K562 (cell line): ENCODE measurements around the gene KCNT1. TPM values are rescaled to one million over a fixed set of nuclear protein-coding genes. Genes with fewer than 3 reads are reported as not detected.

Experiments used
- ATAC-seq: fragments of 200-7000 bp; cut with Tn5 transposase; 3 replicates; pipeline ENCODE4 v1.9.1; 2020; ENCODE audit warnings: moderate library complexity
- BruUV-seq: library from RNA; stranded (reverse); fragments of 400-500 nt; replicated peaks from 2 replicates; lab custom pipeline; 2021; lab: Mats Ljungman, UMichigan
- CTCF ChIA-PET: fragments of 300-600 bp; formaldehyde crosslinking; extraction: SDS; loops from one replicate; lab custom pipeline; 2021; ENCODE audit warnings: low intra/inter-chr PET ratio; lab: Yijun Ruan, JAX
- POLR2A ChIA-PET: fragments of 300-600, 350-650 bp; sonication (Branson Sonifier 250); formaldehyde crosslinking; extraction: SDS; loops from one replicate; lab custom pipeline; 2021; ENCODE audit warnings: antibody characterized with exemption, inconsistent platforms; lab: Yijun Ruan, JAX
- DNase-seq, 4 experiments: peaks; one replicate each; pipeline versions ENCODE4 v3.0.0 to v3.0.0-alpha.2; 2011 to 2018; ENCODE audit warnings: low spot score in 3 of 4, mixed read lengths in 3 of 4; ENCODE audit errors: extremely low read depth in 1 of 4
- FAIRE-seq: peaks from 2 replicates; lab custom pipeline; 2011; peaks lifted over from hg19 to GRCh38; lab: Jason Lieb, UNC
- H2AFZ ChIP-seq: 2 replicates; pipeline ENCODE4 v1.6.0; 2011; ENCODE audit warnings: low read depth, low read length, control low read depth, inconsistent platforms
- H3K27ac ChIP-seq: fragments of 200-600 bp; 3 replicates; pipeline ENCODE4 v1.8.0; 2011; ENCODE audit warnings: low read depth, mild to moderate bottlenecking, control low read depth, inconsistent platforms, low read length, moderate library complexity, mixed read lengths; ENCODE audit errors: extremely low read depth
- H3K27me3 ChIP-seq, 2 experiments: fragments of 300-600 bp in 1 of 2; 2 replicates in 1 of 2; 3 replicates in 1 of 2; pipeline versions ENCODE4 v1.6.0 to v1.8.0; 2011; ENCODE audit warnings: inconsistent platforms in 2 of 2, low read length in 2 of 2, mild to moderate bottlenecking in 1 of 2, mixed read lengths in 1 of 2, moderate library complexity in 1 of 2; ENCODE audit not compliant: control insufficient read depth in 2 of 2, insufficient read depth in 2 of 2
- H3K36me3 ChIP-seq: fragments of 300-600 bp; 3 replicates; pipeline ENCODE4 v1.8.0; 2011; ENCODE audit warnings: mild to moderate bottlenecking, low read length, inconsistent platforms; ENCODE audit not compliant: control insufficient read depth, insufficient read depth
- H3K4me1 ChIP-seq, 2 experiments: fragments of 200-600 bp in 1 of 2; replicated peaks in 1 of 2; 2 replicates in 1 of 2; 3 replicates in 1 of 2; pipeline versions ENCODE4 v1.5.1 to v1.8.0; 2011; ENCODE audit warnings: inconsistent platforms in 2 of 2, low read length in 2 of 2, mild to moderate bottlenecking in 1 of 2, mixed read lengths in 1 of 2, moderate library complexity in 1 of 2; ENCODE audit not compliant: control insufficient read depth in 2 of 2, insufficient read depth in 2 of 2
- H3K4me2 ChIP-seq: 2 replicates; pipeline ENCODE4 v1.6.1; 2011; ENCODE audit warnings: low read length, control low read depth, inconsistent platforms, mixed read lengths; ENCODE audit not compliant: insufficient read depth
- H3K4me3 ChIP-seq: fragments of 200-600 bp; sonication (generic), shearing (Covaris generic); 2 replicates; pipeline ENCODE4 v1.5.1; 2016; ENCODE audit warnings: control low read depth, inconsistent platforms
- H3K79me2 ChIP-seq: fragments of 200-600 bp; 3 replicates; pipeline ENCODE4 v1.8.0; 2011; ENCODE audit warnings: low read length, inconsistent platforms; ENCODE audit not compliant: control insufficient read depth, insufficient read depth
- H3K9ac ChIP-seq, 2 experiments: 2 replicates each; pipeline versions ENCODE4 v1.6.0 to v1.6.1; 2011; ENCODE audit warnings: low read depth in 2 of 2, low read length in 2 of 2, control low read depth in 1 of 2, inconsistent platforms in 1 of 2, mild to moderate bottlenecking in 1 of 2, mixed read lengths in 1 of 2; ENCODE audit not compliant: insufficient read depth in 1 of 2
- H3K9me1 ChIP-seq: one replicate; pipeline ENCODE4 v1.6.0; 2011; ENCODE audit warnings: inconsistent platforms, mild to moderate bottlenecking, low read length, moderate library complexity; ENCODE audit not compliant: control insufficient read depth, insufficient read depth
- H3K9me3 ChIP-seq: replicated peaks from 2 replicates; pipeline ENCODE4 v1.5.1; 2011; ENCODE audit warnings: low read depth, low read length, inconsistent platforms; ENCODE audit not compliant: control insufficient read depth, insufficient read depth
- H4K20me1 ChIP-seq: replicated peaks from 2 replicates; pipeline ENCODE4 v1.6.1; 2011; ENCODE audit warnings: low read length, inconsistent platforms, mixed read lengths; ENCODE audit not compliant: control insufficient read depth, insufficient read depth
- CCNT2 ChIP-seq: IDR thresholded peaks from 2 replicates; pipeline ENCODE4 v1.6.1; 2011; ENCODE audit warnings: borderline replicate concordance, low read depth, mild to moderate bottlenecking, moderate library complexity, mixed read lengths, low read length; ENCODE audit not compliant: insufficient read length; ENCODE audit errors: extremely low read depth
- CREBBP ChIP-seq: IDR thresholded peaks from one replicate; pipeline ENCODE4 v1.6.1; 2012; ENCODE audit warnings: low read depth, mild to moderate bottlenecking, control low read depth, inconsistent platforms, low read length
- GABPA ChIP-seq: fragments of 200-800 bp; sonication (Bioruptor generic); conservative IDR thresholded peaks from 2 replicates; pipeline ENCODE4 v1.6.1; 2016; ENCODE audit warnings: low read depth, missing genetic modification characterization, missing compliant biosample characterization
- NR2C1 ChIP-seq, 2 experiments: fragments of 450-650 bp; IDR thresholded peaks; 2 replicates each; pipeline ENCODE4 v1.6.1; 2017; ENCODE audit warnings: mild to moderate bottlenecking in 2 of 2, antibody characterized with exemption in 1 of 2, inconsistent platforms in 1 of 2, missing compliant biosample characterization in 1 of 2, missing genetic modification characterization in 1 of 2
- PHF21A ChIP-seq: fragments of 450-650 bp; IDR thresholded peaks from 2 replicates; pipeline ENCODE4 v1.6.1; 2017; ENCODE audit warnings: low read depth, borderline replicate concordance
- PHF8 ChIP-seq: fragments of 200-600 bp; sonication (generic); IDR thresholded peaks from 2 replicates; pipeline ENCODE4 v1.6.1; 2012; ENCODE audit warnings: mixed run types, mild to moderate bottlenecking, inconsistent platforms, low read length, moderate library complexity, borderline replicate concordance
- SRSF9 ChIP-seq: fragments of 200-400 bp; formaldehyde crosslinking; IDR thresholded peaks from 2 replicates; pipeline ENCODE4 v1.6.1; 2017; ENCODE audit warnings: low read depth, low read length, borderline replicate concordance
- TFAP4 ChIP-seq: sonication (generic); formaldehyde crosslinking; IDR thresholded peaks from 2 replicates; pipeline ENCODE4 v1.8.0; 2022; ENCODE audit warnings: missing genetic modification reagents, mild to moderate bottlenecking, moderate library complexity, borderline replicate concordance
- TRIM28 ChIP-seq: fragments of 450-650 bp; IDR thresholded peaks from 2 replicates; pipeline ENCODE4 v1.6.1; 2017
- VEZF1 ChIP-seq: fragments of 200-800 bp; sonication (Bioruptor generic); IDR thresholded peaks from 2 replicates; pipeline ENCODE4 v1.6.1; 2017; ENCODE audit warnings: missing genetic modification characterization, missing compliant biosample characterization
- ZBTB33 ChIP-seq: sonication (generic); formaldehyde crosslinking; IDR thresholded peaks from 2 replicates; pipeline ENCODE4 v1.8.1; 2023; ENCODE audit warnings: mild to moderate bottlenecking, missing genetic modification reagents
- ZNF280A ChIP-seq: fragments of 450-650 bp; IDR thresholded peaks from 2 replicates; pipeline ENCODE4 v1.6.1; 2018; ENCODE audit warnings: mild to moderate bottlenecking, low read depth; ENCODE audit not compliant: partially characterized antibody
- ZNF76 ChIP-seq: fragments of 250-450 bp; sonication (Bioruptor Pico); IDR thresholded peaks from 2 replicates; pipeline ENCODE4 v1.4.0; 2020; ENCODE audit warnings: mild to moderate bottlenecking, moderate library complexity, borderline replicate concordance
- WGBS: fragments of 100-300 bp; shearing (Covaris generic); methylation state at CpG from one replicate; pipeline ENCODE4 v1.1.6; 2016; ENCODE audit warnings: low coverage, mixed read lengths; ENCODE audit not compliant: insufficient coverage; ENCODE audit errors: missing lambda C conversion rate; 5-methylcytosine and 5-hydroxymethylcytosine counted together
- in situ Hi-C: fragments of 300-500 bp; cut with MboI; formaldehyde crosslinking; loops from 4 replicates; pipeline ENCODE4 v1.15.0; 2018; ENCODE audit warnings: inconsistent platforms, mixed read lengths
- intact Hi-C: fragments of 100-400 bp; cut with micrococcal nuclease; formaldehyde crosslinking; loops from 2 replicates; pipeline ENCODE4 v1.14.2; 2022
- polyA plus RNA-seq, 8 experiments: library from polyadenylated mRNA; depleted of rRNA in 4 of 8; stranded (reverse) in 5 of 8; unstranded in 3 of 8; fragments of >200 nt; fragmentation: Nextera tagmentation in 2 of 8; fragmentation: Illumina TruSeq in 1 of 8; extraction: Ambion mirVana in 2 of 8; extraction: Trizol in 1 of 8; gene quantifications; 2 replicates each; pipeline versions ENCODE4 v1.2.1 to v1.2.3, GENCODE V29; 2011 to 2014; ENCODE audit warnings: inconsistent platforms in 1 of 8, missing spikeins in 1 of 8
- total RNA-seq, 7 experiments: library from RNA; depleted of rRNA in 6 of 7; stranded (reverse); fragments of >200 nt in 6 of 7; fragmentation: Illumina TruSeq in 2 of 7; extraction: Trizol in 2 of 7; gene quantifications; 2 replicates each; pipeline versions ENCODE4 v1.2.1 to v1.2.3, GENCODE V29; 2011 to 2021; ENCODE audit warnings: low replicate concordance in 1 of 7

The KCNT1 gene
- total and polyA plus RNA-seq, 9 of the 15 experiments (the other 6 are each of a cell fraction or from before 2014, with no cell fraction given), result 0.05 TPM; not detected in 8

GRCh38 chr9:135701959-135702721 lies at the start of gene KCNT1 (continued):
- TF ChIP-seq ZNF76 (CRISPR knock-in tag), result no peak

GRCh38 chr9:135655317-135655716 lies 46.7 kb upstream of the KCNT1 start:
- ChIA-PET POLR2A (interaction anchor here (0.6 kb wide), 3 partner anchors 21 to 1341 kb away, joined by 3 read pairs; no protein-coding TSS in a partner anchor), CTCF (no interaction called here)
- H3K4me3 ChIP-seq, result no peak overlapping the region
- in situ Hi-C loops, result no loop called here
- no peak for ATAC-seq
- H3K4me1 ChIP-seq, result no peaks in the 10 kb centered on the region
- no peaks in the 10 kb centered on the region for H3K79me2 ChIP-seq
- no peaks in the 10 kb centered on the region for H3K9me1 ChIP-seq
- intact Hi-C loops, result no loop called here
- no peak overlapping the region for H2AFZ ChIP-seq
- no peak overlapping the region for H3K27ac ChIP-seq
- no peaks in the 10 kb centered on the region for H3K36me3 ChIP-seq
- FAIRE-seq, result no peak
- H3K9ac ChIP-seq, result no peak overlapping the region
- 0% methylated on average over 8 of the region's 8 CpGs for WGBS
- BruUV-seq, result no TSS peak
- no peak overlapping the region for H3K4me2 ChIP-seq
- no peaks in the 10 kb centered on the region; the same call in 1 of the 2 replicates for H3K9me3 ChIP-seq
- no peaks in the 10 kb centered on the region; the same call in none of the 2 replicates for H4K20me1 ChIP-seq
- TF ChIP-seq CCNT2 (no peak), TFAP4 (CRISPR knock-in tag) (no peak), ZNF280A (no peak), PHF8 (no peak), VEZF1 (no peak), NR2C1 (IDR thresholded peaks at IDR 0.05) (no peak), NR2C1 (tag; IDR thresholded peaks at IDR 0.05) (no peak), CREBBP (no peak), TRIM28 (no peak), ZBTB33 (no peak), GABPA (tag) (no peak), SRSF9 (no peak), PHF21A (no peak)
- peaks cover 28 to 54% of the 10 kb centered on the region in 2 experiments for H3K27me3 ChIP-seq
- no peak for DNase-seq
